Measurements from ENCODE around the gene HEPN1.
A peak's percentile ranks its signal among the peaks of the same experiment; 100 is the strongest.

The HEPN1 gene

DNA sequence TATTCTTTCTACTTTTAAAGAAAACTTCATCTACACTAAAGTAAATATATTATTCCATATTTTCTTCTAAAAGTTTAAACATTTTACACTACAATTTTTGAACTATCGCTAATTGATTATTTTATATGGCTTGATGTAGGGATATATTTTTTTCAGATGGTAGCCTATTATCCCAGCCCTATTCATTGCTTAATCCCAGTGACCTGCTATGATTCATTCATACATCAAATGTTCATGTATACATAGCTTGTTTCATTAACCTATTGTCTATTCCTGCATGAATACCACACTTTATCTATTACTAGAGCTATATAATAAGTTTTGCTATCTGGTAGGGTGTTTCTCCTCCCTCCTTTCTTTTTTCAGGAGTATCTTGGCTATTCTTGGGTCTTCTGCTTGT, 16.4 kb upstream of the HEPN1 start:
- no peak for DNase-seq

DNA sequence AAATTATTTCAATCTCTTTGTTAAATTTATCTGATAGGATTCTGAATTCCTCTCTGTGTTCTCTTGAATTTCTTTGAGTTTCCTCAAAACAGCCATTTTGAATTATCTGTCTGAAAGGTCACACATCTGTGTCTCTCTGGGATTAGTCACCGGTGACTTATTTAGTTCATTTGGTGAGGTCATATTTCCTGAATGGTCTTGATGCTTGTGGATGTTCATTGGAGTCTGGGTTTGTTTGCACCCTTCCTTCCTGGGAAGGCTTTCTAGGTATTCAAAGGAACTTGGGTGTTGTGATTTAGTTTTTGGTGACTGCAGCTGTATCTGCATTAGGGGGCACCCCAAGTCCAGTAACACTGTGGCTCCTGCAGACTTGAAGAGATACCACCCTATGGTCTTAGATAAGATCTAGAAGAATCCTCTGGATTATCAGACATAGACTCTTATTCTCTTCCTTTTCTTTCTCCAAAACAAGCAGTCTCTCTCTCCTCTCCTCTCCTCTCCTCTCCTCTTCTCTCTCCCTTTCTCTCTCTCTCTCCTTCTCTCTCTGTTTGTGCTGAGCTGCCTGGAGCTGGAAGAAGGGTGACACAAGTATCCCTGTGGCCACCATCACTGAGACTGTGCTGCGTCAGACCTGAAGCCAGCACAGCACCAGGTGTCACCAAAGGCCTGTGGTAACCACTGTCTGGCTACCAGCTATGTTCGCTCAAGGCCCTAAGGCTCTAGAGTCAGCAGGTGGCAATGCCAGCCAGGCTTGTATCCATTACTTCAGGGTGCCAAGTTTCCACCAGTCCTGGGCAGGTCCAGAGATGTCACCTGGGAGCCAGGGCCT, 3.3 kb upstream of the HEPN1 start:
- DNase-seq, result no peak

DNA sequence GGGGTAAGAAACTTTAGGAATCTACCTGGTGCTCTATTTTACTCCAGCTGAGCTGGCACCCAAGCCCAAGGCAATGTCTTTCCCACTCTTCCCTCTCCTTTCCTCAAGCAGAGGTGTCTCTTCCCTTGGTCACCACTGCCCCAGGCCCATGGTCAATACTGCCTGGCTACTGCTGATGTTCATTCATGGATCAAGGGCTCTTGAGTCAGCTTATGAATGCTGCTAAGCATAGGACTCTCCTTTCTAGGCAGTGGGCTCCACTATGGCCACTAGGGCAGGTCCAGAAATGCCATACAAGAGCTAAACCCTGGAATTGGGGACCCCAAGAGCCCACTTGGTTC, 2.7 kb upstream of the HEPN1 start:
- no peak for DNase-seq

DNA sequence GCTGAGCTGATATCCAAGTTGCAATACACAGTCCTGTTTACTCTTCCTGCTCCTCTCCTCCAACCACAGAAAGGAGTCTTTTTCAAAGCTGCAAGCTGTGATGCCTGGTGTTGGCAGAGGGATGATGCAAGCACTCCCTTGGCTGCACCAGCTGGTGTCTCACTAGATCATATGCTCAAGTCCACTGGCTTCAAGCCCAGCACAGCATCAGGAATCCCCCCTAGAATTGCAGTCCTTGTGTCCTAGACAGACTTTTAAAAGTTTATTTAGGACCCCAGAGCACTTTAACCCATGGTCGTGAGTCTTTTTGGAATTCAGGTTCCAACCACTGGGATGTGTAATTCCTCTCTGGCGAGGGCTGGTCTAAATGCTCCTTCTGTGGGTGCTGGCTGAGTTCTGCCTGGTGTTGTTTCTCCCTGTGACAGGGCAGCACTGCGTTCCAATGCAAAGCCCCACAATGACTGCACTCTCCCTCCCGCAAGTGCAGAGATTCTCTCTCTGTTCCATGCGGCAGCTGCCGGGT, 1.9 kb upstream of the HEPN1 start:
- no peak for DNase-seq

GRCh38 chr11:124919898-124920297, 848 bp downstream of the HEPN1 start:
- DNase-seq, result no peak

GRCh38 chr11:124920356-124920755, 1.3 kb downstream of the HEPN1 start:
- DNase-seq, result no peak

GRCh38 chr11:124920870-124921609, 2.0 kb downstream of the HEPN1 start:
- DNase-seq, result peak; percentile 73

- no peak for DNase-seq
Observed at GRCh38 chr11:124922831-124923230, 3.8 kb downstream of the HEPN1 start.

DNA sequence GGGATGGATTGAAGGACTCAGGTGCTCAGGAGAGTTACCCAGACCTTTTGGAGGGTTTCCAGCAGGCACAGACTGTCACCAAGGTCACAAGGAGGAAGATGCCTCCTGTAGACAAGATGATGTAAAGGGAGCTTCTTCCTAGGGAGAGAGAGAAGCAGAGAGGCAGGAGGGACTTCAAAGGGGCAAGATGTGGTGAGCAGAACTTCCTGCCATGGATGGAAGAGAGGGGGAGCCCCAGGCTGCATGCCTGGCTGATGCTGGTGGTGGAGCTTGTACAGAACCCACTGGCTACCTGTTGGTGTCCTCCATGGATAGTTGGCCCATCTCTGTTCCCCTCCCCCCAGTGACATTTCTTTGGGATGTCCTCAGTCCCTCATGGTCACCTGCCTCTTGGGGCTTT, 4.2 kb downstream of the HEPN1 start:
- DNase-seq, result no peak

GRCh38 chr11:124928942-124929665, 10.1 kb downstream of the HEPN1 start:
- DNase-seq, result no peak

DNA sequence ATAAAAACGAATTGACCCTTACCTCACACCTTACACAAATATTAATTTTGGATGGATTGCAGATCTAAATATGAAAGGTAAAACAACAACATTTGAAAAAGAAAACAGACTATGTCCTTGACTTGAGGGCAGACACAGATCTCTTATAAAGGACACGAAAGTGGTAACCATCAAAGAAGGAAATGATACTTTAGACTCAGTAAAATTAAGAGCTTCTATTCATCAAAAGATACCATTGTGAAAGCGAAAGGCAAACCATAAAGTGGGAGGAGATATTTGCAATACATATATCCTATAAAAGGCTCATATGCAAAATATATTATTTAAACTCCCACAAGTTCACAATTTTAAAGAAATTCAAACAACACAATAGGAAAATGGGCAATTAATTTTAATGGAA, 11.7 kb downstream of the HEPN1 start:
- no peak for DNase-seq

- no peak for DNase-seq
Observed at GRCh38 chr11:124934862-124935547, 16.0 kb downstream of the HEPN1 start.

- DNase-seq, result no peak
Observed at GRCh38 chr11:124935548-124936514, 16.8 kb downstream of the HEPN1 start, which contains the start of gene HEPACAM. HEPACAM (minus strand) TSS chr11:124936047; CDS start chr11:124936006, 41 bp downstream.

GRCh38 chr11:124937336-124937935, 18.4 kb downstream of the HEPN1 start:
- no peak for DNase-seq

GRCh38 chr11:124938206-124938765, 19.2 kb downstream of the HEPN1 start:
- no peak for DNase-seq

DNA sequence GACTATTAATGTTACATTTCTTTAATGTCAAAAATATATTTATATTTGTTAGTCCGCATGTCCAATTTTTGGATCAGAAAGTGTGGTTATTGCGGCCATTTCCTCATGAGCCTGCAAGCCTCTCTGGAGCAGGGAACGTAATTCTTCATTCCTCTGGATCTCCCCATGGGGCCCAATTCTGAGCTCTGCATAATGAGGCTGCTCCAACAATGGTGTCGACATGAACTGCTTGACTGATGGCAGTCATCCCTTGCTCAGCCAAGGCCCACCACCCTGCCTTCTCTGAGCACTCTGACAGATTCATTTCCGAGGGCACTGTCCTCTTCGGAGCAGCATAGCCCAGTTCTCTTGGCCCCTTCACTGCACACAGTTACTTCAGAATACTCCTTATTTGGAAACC, 19.9 kb downstream of the HEPN1 start:
- DNase-seq, result no peak

DNA sequence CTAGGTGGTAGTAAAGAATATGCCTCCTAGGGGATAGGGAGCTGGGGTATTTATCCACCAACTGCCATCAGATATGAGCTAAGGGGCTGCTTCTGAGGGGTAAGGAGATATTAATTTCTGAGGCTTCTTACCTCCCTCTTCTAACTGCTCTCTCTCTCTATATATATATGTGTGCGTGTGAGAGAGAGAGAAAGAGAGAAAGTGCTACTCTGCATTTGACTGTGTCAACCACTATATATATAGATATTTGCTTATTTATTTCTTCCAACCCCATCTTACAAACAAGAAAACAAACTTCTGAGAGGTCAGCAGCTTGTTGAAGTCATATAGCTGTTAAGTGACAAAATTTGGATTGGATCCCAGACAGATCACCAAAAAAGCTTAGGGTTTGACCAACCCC, 22.7 kb downstream of the HEPN1 start:
- DNase-seq, result no peak

- DNase-seq, result no peak
Observed at GRCh38 chr11:124942466-124943253, 23.6 kb downstream of the HEPN1 start.

GRCh38 chr11:124943254-124943616, 24.2 kb downstream of the HEPN1 start:
- DNase-seq, result no peak

DNA sequence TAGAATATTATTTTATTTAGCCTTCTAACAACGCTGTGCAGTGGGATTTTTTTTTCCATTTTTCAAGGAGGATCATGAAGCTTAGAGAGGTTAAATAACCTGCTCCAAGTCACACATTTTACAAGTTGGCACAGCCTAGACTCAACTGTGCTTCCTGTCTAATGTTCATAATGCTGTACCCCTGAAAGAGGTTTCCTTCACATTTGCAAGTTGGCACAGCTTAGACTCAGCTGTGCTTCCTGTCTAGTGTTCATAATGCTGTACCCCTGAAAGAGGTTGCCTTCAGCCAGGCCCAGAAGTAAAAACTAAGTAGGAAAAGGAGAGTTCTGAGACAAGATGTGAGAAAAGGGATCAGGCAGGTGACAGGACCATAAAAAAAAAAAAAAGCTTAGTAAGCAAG, 24.7 kb downstream of the HEPN1 start:
- no peak for DNase-seq

Measured in stimulated activated CD4-positive, alpha-beta T cell treated with anti-CD3 and anti-CD28 coated beads, Interleukin-12 subunit alpha, Interleukin-12 subunit beta, amount 100 ng/mL, for 4 hours (primary cell).